HG03469 (cell line): Measurements from ENCODE around the gene MYBPHL.

Source experiments
- ATAC-seq: cut with Tn5 transposase; IDR thresholded peaks from one replicate; pipeline ENCODE4 v1.9.1; 2021; ENCODE audit warnings: mild to moderate bottlenecking, moderate library complexity, moderate number of reproducible peaks; ENCODE audit not compliant: unreplicated experiment

Gene MYBPHL

DNA sequence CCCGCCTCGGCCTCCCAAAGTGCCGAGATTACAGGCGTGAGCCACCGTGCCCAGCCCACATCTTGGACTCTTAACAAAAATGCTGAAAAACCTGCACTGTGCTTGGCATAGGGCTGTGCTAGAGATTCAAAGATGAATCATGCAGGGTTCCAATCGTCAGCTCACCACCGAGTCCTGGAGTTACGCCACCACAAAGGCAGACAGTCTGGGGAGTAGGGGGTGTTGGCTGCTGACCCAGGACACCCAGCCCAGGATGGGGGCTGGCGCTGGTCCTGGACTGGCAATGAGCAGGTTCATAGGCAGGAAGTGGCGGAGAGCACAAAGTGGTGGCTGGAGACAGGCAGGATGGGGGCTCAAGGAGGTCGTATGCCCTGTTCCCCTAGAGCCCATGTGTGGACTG, 39.8 kb downstream of the MYBPHL start:
- ATAC-seq, result no peak

- no peak for ATAC-seq
These were observed 41.0 kb downstream of the MYBPHL start for GRCh38 chr1:109265741-109266330.

- ATAC-seq, result no peak
These were observed 41.8 kb downstream of the MYBPHL start for GRCh38 chr1:109265016-109265415.

DNA sequence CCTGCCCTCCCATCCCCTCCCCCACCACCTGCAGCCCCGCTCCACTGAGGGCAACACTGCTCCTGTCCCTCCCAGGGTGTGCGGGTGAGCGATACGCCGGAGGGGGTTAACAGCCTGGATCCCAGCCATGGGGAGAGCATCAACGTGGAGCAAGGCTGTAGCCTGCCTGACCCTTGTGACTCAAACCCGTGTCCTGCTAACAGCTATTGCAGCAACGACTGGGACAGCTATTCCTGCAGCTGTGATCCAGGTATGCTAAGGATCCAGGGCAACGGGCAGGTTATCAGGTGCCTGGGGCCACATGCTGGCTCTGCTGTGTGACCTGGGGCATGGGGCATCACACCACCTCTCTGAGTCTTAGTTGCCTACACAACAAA, 42.4 kb downstream of the MYBPHL start:
- ATAC-seq, result no peak

- ATAC-seq, result no peak
These were observed 43.0 kb downstream of the MYBPHL start for GRCh38 chr1:109263597-109264378.

GRCh38 chr1:109263234-109263596, 43.6 kb downstream of the MYBPHL start:
- ATAC-seq, result no peak

- ATAC-seq, result no peak
These were observed 44.4 kb downstream of the MYBPHL start for GRCh38 chr1:109262231-109263055.

GRCh38 chr1:109261578-109261977, 45.2 kb downstream of the MYBPHL start:
- no peak for ATAC-seq

DNA sequence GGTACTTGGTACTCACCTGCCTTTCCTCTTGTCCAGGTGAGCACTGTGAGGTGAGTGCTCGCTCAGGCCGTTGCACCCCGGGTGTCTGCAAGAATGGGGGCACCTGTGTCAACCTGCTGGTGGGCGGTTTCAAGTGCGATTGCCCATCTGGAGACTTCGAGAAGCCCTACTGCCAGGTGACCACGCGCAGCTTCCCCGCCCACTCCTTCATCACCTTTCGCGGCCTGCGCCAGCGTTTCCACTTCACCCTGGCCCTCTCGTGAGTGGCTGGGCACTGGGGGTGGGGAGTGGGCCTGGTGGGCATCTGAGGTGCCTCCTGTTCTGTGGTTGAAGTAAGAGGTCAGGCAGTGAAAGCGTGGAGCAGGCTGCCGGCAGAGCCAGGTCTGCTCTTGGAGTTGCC, 45.8 kb downstream of the MYBPHL start:
- ATAC-seq, result no peak

GRCh38 chr1:109259674-109260557, 46.9 kb downstream of the MYBPHL start:
- ATAC-seq, result no peak

DNA sequence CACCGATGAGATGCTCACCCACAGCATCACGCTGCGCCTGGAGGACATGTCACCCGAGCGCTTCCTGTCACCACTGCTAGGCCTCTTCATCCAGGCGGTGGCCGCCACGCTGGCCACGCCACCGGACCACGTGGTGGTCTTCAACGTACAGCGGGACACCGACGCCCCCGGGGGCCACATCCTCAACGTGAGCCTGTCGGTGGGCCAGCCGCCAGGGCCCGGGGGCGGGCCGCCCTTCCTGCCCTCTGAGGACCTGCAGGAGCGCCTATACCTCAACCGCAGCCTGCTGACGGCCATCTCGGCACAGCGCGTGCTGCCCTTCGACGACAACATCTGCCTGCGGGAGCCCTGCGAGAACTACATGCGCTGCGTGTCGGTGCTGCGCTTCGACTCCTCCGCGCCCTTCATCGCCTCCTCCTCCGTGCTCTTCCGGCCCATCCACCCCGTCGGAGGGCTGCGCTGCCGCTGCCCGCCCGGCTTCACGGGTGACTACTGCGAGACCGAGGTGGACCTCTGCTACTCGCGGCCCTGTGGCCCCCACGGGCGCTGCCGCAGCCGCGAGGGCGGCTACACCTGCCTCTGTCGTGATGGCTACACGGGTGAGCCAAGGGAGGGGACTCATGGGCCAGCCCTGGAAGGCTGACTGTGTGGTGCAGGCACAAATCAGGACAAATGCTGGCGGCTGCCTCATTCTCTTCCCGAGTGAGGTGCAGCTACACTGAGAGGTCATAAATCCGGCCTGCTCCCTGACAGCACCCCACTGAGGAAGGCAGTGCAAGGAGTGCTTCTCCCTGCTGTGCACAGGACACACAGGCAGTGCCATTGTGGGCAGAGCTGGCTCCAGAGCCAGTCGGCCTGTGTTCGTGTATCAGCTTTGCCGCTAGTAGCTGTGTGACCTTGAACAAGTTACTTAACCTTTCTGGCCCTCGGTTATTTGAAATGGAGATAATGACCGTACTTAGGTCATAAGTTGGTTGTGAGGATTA, 48.0 kb downstream of the MYBPHL start:
- no peak for ATAC-seq

GRCh38 chr1:109257682-109258421, 49.0 kb downstream of the MYBPHL start:
- no peak for ATAC-seq

- ATAC-seq, result no peak
These were observed 49.7 kb downstream of the MYBPHL start for GRCh38 chr1:109256971-109257681.

DNA sequence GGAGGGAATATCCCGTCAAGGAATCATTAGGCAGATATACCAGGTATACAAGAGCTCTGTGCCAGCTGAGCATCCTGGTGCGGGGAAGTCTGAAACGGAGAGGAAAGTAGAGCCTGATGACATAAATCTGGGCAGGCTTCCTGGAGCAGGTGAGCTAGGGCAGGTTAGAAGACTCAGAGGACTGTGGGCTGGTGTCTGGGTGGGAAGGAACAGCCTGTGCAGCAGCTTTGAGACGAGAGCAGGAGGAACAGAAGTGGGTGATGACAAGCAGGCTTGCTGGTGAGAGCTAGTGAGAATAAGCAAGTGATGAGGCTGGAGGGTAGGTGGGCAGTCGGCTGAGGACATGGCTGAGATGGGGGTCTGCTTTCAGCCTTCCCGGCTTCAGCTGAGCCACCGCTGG, 50.7 kb downstream of the MYBPHL start:
- ATAC-seq, result no peak

- ATAC-seq, result no peak
These were observed 51.1 kb downstream of the MYBPHL start for GRCh38 chr1:109255678-109256077.

DNA sequence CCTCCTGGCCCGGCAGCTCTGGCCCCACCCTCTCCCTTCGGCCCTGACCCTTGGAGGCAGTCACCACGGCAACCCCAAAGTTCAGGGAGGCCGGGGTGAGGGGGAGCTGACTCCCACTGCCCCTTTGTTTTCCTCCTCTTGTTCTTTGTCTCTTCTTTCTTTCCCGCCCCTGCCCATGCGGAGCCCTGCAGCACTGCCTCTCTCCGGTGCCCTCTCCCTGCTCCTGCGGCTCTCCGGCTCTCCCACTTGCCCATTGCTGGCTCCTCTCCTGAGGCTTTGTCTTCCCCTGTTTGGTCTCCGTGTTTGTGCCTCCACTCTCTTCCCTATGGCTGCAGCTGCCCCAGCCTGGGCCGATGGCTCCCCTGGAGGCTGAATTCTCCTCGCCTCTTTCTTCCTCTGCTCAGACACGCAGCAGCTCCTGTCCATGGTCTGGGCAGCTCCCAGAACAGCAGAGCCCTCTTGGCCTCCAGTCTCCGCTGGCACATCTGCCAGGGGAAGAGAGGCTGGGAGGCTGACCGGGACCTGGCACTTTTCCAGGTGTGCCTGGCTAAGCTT, 51.6 kb downstream of the MYBPHL start:
- ATAC-seq, result no peak

DNA sequence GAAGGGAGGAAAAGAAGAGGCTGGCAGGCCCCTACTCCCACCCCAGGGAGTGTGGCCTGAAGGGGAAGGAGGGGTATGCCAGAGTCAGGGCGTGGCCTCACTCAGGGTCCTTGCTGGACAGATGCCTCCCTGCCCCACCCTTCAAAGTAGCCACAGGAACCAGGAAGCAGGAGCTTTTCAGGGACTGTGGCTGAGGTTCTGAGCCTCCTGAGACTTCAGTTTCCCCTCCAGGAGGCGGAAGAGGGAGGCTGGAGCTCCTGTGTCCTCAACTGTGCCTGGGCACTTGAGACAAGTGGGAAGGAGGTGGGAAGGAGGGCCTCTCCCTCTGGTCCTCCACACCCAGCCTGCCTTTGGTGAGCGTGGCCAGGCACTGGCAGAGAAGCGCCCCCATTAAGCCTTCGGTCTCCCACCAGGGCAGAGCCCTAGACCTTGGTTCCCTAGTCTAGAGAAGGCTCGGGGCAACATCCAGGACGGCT, 52.2 kb downstream of the MYBPHL start:
- ATAC-seq, result no peak
